NCI-H69 (cell line): ENCODE measurements around the gene CALCOCO1.
"Not testable (repeated sequence)": the region's sequence is repeated elsewhere in the genome, so short reads cannot be mapped to it uniquely, and the experiment has no call there.

Source experiments
- DNase-seq: peaks from one replicate; lab custom pipeline; 2025; lab: John Stamatoyannopoulos, UW

The CALCOCO1 gene

GRCh38 chr12:53733051-53733806 lies 6.0 kb upstream of the CALCOCO1 start:
- DNase-seq = no peak

GRCh38 chr12:53729644-53730043 lies 2.4 kb upstream of the CALCOCO1 start:
- DNase-seq = no peak

- DNase-seq = no peak
These were observed 954 bp upstream of the CALCOCO1 start for GRCh38 chr12:53728206-53728605.

GRCh38 chr12:53726946-53727309 lies 324 bp downstream of the CALCOCO1 start:
- peak; percentile 26 for DNase-seq

- DNase-seq = no peak
These were observed 911 bp downstream of the CALCOCO1 start for GRCh38 chr12:53726341-53726740.

- no peak for DNase-seq
These were observed 1.4 kb downstream of the CALCOCO1 start for GRCh38 chr12:53725824-53726223.

- DNase-seq = no peak
These were observed 4.7 kb downstream of the CALCOCO1 start for GRCh38 chr12:53722450-53723041.

GRCh38 chr12:53720946-53721345 lies 6.3 kb downstream of the CALCOCO1 start:
- no peak for DNase-seq

- DNase-seq = no peak
These were observed 7.6 kb downstream of the CALCOCO1 start for GRCh38 chr12:53719649-53720048.

GRCh38 chr12:53718567-53718966 lies 8.7 kb downstream of the CALCOCO1 start:
- DNase-seq = not testable (repeated sequence)

- DNase-seq = no peak
These were observed 9.9 kb downstream of the CALCOCO1 start for GRCh38 chr12:53717319-53717718.

- DNase-seq = no peak
These were observed 13.2 kb downstream of the CALCOCO1 start for GRCh38 chr12:53714004-53714403.

GRCh38 chr12:53713516-53713915 lies 13.7 kb downstream of the CALCOCO1 start:
- DNase-seq = no peak

- peak; percentile 75 for DNase-seq
These were observed 15.1 kb downstream of the CALCOCO1 start for GRCh38 chr12:53712059-53712643.

- DNase-seq = no peak
These were observed 17.2 kb downstream of the CALCOCO1 start for GRCh38 chr12:53710091-53710490.

- peak; percentile 50 for DNase-seq
These were observed 17.6 kb downstream of the CALCOCO1 start for GRCh38 chr12:53709671-53710070.

- no peak for DNase-seq
These were observed 21.2 kb downstream of the CALCOCO1 start for GRCh38 chr12:53706080-53706479.

- no peak for DNase-seq
These were observed 23.5 kb downstream of the CALCOCO1 start for GRCh38 chr12:53703756-53704155.

GRCh38 chr12:53701518-53702264 lies 25.6 kb downstream of the CALCOCO1 start:
- peak; percentile 77 for DNase-seq

GRCh38 chr12:53700567-53700966 lies 26.7 kb downstream of the CALCOCO1 start:
- peak; percentile 25 for DNase-seq

GRCh38 chr12:53699678-53700025 lies 27.6 kb downstream of the CALCOCO1 start:
- peak; percentile 47 for DNase-seq

GRCh38 chr12:53698948-53699677 lies 28.1 kb downstream of the CALCOCO1 start:
- DNase-seq = peak; percentile 29
